HG03521 (cell line): ENCODE data around the gene EVC.

Experiments
- ATAC-seq: cut with Tn5 transposase; IDR thresholded peaks from one replicate; pipeline ENCODE4 v1.9.1; 2021; ENCODE audit warnings: mild to moderate bottlenecking, moderate library complexity; ENCODE audit not compliant: unreplicated experiment

The EVC gene

DNA sequence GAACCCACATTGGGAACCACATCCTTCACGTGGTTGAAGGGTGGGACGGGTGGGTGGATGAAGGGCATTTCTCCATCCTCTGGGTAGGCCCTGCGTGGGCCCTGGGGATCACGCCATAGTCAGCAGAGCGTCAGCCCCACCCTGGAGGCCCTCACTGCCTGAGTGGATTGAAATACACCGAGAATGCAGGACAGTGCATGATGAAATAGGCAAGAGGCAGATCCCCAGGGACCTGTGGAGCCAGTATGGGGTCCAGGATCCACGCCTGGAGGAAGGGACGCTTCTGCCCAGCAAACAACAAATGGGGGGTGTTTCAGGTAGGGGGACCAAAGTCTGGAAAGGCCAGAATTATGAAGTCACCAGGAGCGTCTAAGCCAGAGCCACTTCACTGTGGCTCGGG lies 19.4 kb downstream of the EVC start:
- no peak for ATAC-seq

- ATAC-seq: no peak
These were observed 20.3 kb downstream of the EVC start for GRCh38 chr4:5730993-5731990.

DNA sequence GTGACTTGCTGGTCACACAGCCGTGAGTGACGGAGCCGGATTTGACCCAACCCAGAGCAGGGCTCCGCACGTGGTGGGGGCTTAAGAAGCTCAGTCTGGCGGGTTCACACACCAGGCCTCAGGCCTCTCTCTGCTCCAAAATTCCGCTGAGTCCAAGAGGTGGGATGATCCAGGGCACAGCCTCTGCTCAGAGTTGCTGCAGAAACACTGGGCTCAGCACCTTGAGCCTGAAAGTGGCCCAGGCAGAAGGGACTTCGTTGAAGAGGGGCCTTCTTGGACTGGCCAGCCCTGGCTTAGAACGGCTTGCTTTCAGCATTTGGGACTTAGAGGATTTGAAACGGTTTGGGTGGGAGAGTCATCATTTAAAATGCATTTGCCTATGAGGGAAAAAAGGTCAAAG lies 21.2 kb downstream of the EVC start:
- no peak for ATAC-seq

DNA sequence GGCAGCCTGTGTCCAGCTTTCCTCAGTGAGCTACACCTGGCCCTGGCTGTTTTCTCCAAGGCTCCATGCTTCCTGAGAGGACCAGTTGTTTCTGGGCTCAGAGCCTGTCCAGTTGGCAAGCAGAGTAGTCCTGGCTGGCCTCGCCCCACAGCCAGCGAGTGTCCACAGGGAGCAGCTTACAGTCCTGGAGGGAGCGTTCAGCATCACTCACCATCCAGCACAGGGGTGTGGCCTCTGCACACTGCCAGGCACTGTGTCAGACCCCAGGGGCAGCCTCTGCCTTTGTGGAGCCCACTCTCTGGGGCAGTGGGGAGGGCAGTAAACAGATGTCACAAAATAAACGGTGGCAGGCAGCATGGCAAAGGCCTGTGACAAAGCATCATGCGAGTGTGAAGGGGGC lies 23.9 kb downstream of the EVC start:
- no peak for ATAC-seq

DNA sequence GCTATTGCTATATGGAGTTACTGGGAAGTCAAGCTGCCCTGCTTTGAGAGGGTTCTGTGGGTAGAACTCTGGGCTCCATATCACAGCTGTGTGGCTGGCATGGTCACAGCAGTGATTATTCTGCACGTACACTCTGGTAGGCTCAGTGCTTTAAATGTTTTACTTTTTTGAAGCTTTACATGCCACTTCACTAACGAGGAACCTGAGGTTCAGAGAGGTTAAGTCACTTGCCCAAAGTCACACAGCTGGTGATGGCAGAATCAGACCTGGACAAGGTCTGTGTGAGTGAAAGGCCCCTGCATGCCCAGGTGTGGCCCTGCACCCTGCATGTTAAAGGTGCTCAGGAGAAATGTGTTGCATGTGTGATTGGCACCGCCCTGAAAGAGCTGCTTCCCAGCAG lies 24.5 kb downstream of the EVC start:
- no peak for ATAC-seq

GRCh38 chr4:5738061-5738460 lies 27.1 kb downstream of the EVC start:
- ATAC-seq: no peak

DNA sequence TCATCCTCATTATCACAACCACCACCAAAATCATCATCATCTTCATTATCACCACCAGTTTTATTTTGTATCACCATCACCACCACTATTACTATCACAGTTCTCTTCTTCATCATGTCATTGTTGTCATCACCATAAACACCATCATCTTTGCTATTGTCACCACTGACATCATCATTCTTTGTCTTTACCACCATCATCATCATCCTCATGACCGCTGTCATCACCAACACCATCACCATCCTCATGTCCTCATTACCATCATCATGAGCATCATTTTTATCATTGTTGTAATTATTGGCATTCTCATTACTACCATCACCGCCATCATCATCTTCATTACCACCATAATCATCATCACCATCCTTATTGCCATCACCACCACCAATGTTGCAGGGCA lies 31.4 kb downstream of the EVC start:
- ATAC-seq: no peak

- no peak for ATAC-seq
These were observed 32.0 kb downstream of the EVC start for GRCh38 chr4:5742968-5743367.

GRCh38 chr4:5746250-5746649 lies 35.2 kb downstream of the EVC start:
- ATAC-seq: no peak

- no peak for ATAC-seq
These were observed 36.1 kb downstream of the EVC start for GRCh38 chr4:5746829-5747737.

DNA sequence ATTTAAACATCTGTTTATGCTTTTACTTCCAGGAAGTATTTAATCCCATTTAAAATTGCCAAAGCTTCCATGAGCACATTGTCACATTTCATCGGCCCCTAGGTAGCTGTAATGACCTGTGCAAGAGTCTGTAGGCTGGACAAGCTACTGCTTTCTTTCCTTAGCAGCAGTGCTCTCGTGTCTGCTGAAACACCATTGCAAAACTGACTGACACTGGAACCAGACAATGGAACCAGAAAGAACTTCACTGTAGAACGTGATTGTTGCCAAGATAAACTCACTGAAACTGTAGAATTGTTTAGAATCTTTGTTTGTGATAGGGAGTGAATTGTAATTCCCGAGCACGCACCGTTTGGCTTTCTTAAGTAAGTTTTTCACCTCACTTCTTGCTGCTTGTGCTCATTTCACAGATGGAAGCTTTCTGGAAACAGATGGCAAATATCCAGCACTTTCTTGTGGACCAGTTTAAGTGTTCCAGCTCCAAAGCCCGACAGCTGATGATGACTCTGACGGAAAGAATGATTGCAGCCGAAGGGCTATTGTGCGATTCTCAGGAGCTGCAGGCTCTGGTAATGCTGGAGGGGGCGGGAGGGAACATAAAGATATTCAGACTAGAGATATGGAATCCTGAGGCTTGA lies 36.9 kb downstream of the EVC start:
- no peak for ATAC-seq

- ATAC-seq: no peak
These were observed 38.6 kb downstream of the EVC start for GRCh38 chr4:5749568-5749967.

DNA sequence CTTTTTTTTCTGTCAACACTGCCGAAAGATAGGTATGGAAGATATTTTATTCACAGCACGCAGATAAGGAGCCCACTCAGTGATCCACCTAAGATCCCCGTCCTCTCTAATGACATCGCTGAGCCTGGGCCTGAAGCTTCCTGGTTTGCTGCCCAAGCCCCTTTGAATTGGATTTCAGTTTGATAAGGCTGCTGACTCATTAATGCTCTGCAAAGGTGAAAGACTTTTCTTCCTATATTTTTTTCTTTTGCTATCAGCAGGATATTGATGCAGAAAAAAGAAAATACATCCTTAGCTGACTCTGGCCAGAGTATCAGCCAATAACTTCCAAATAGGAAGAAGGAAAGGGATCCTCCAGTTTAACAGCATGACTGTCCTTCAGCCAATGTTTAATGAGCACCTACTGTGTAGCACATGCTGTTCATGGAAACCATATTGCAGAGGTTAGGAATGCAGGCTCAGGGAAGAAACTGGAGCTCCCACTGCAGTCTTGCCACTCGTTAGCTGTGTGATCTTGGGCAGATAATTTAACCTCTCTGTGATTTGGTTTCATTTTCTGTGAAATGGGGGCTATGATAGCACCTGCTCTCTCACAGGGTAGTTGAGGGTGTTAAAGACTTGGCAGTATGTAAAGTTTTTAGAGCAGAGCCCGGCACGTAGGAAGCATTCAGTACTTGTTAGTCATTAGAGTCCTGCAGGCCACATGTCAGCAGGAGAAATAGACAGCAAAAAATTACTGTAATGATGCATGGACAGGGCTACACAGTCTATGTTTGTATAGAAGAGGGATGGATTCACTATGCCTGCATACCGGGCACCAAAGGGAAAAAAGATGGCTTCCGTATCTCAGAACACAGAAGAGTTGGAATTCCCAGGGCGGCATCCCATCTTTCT lies 39.3 kb downstream of the EVC start:
- ATAC-seq: no peak

GRCh38 chr4:5750946-5751665 lies 40.1 kb downstream of the EVC start:
- no peak for ATAC-seq

GRCh38 chr4:5751666-5752375 lies 40.8 kb downstream of the EVC start:
- ATAC-seq: no peak

DNA sequence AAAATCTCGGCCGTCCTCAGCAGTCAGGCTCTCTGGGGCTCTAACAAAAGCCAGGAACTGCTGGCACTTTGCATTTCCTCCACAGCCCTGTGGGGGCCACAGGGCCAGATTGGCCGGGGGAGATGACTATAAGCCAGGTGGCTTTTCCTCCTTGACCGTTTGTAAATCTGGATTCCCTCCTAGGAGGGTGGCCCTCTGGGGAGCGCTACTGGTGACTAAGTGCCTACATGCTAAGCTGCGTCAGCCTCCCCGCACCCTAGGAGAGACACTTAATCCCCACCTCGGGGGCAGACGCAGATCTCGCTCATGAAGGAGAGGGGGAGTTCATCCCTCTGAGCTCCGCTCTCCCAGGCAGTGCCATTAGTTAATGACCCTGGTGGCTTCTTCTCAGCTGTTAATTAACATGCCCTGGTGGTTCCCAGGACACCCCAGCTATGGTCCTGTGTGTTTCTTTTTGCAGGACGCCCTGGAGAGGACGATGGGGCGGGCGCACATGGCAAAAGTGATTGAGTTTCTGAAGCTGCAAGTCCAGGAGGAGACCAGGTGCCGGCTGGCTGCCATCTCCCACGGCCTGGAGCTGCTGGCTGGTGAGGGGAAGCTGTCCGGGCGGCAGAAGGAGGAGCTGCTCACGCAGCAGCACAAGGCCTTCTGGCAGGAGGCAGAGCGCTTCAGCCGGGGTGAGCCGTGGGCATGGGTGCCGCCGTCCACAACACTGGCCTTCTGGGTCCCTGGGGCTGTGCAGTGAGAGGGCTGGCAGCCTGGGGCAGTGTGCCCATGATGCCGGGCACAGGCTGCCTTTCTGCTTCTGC lies 41.6 kb downstream of the EVC start:
- no peak for ATAC-seq

DNA sequence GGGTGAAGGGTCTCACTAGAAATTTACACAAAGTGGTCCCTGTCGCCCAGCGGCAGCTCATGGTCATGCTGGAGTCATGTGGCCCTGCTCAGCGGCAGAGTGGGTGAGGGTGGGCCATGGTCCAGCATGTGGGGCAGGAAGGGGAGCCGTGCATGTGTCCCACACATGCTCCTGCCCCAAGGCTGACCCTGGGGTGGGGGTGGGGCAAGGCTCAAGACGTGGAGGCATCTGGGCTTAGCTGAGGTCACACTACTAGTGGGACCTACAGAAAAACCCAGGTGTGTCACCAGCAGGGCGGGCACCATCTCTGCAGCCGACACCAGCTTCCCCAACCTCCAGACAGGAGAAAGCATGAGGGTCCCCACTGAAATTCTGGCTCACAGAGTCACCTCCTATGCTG lies 42.4 kb downstream of the EVC start:
- ATAC-seq: no peak
